Suprapubic skin (tissue), 3 donors: ENCODE results near the gene MRPL2.

ENCODE experiments used
- CTCF ChIP-seq, 2 donors: fragments of 200-600 bp in 1 of 2; fragments of 450-650 bp in 1 of 2; sonication (generic) in 1 of 2; IDR thresholded peaks; one replicate each; pipeline ENCODE4 v1.5.1; 2016 to 2019; ENCODE audit warnings: antibody characterized with exemption in 2 of 2, mild to moderate bottlenecking in 1 of 2, moderate library complexity in 1 of 2
- EP300 ChIP-seq: sonication (generic); formaldehyde crosslinking; IDR thresholded peaks from one replicate; pipeline ENCODE4 v1.6.1; 2017; ENCODE audit warnings: antibody characterized with exemption
- POLR2A ChIP-seq, 2 donors: fragments of 450-650 bp; IDR thresholded peaks; one replicate each; pipeline ENCODE4 v1.6.1; 2017; ENCODE audit warnings: antibody characterized with exemption in 2 of 2, mild to moderate bottlenecking in 2 of 2, moderate library complexity in 2 of 2

- TF ChIP-seq POLR2A (IDR thresholded peaks at IDR 0.05) (no peak), CTCF (IDR thresholded peaks at IDR 0.05) (no peak), EP300 (no peak)
Measured at GRCh38 chr6:43013097-43013842, 46.0 kb downstream of the MRPL2 start.
